Renal pelvis (tissue), 4 donors: Measurements from ENCODE around the gene CCDC68. TPM values are rescaled to one million over a fixed set of nuclear protein-coding genes. Genes with fewer than 3 reads are reported as not detected.

Source experiments
- DNase-seq: peaks from one replicate; pipeline ENCODE4 v3.0.0-alpha.2; 2013
- polyA plus RNA-seq, 3 donors: library from polyadenylated mRNA; unstranded; fragments of 120-200 nt; gene quantifications; one replicate each; pipeline ENCODE4 v1.2.1, GENCODE V29; 2013; ENCODE audit not compliant: insufficient read length in 3 of 3

The CCDC68 gene
- polyA plus RNA-seq, 3 donors, result 6.9 to 14.1 (median 8.7) TPM

- DNase-seq, result no peak
These were observed 3.8 kb upstream of the CCDC68 start for GRCh38 chr18:54962919-54963645.

GRCh38 chr18:54961868-54962267 lies 2.6 kb upstream of the CCDC68 start:
- DNase-seq, result no peak

- DNase-seq, result peak; percentile 60
These were observed 1.8 kb upstream of the CCDC68 start for GRCh38 chr18:54961016-54961423.

- DNase-seq, result no peak
These were observed 936 bp upstream of the CCDC68 start for GRCh38 chr18:54960197-54960596.

- no peak for DNase-seq
These were observed 1.3 kb downstream of the CCDC68 start for GRCh38 chr18:54957996-54958395.

- DNase-seq, result no peak
These were observed 1.9 kb downstream of the CCDC68 start for GRCh38 chr18:54957296-54957832.

GRCh38 chr18:54956506-54956905 lies 2.8 kb downstream of the CCDC68 start:
- no peak for DNase-seq

GRCh38 chr18:54952026-54952425 lies 7.2 kb downstream of the CCDC68 start:
- DNase-seq, result no peak

- no peak for DNase-seq
These were observed 9.0 kb downstream of the CCDC68 start for GRCh38 chr18:54950221-54950620.

GRCh38 chr18:54949588-54949987 lies 9.7 kb downstream of the CCDC68 start:
- no peak for DNase-seq

- no peak for DNase-seq
These were observed 10.9 kb downstream of the CCDC68 start for GRCh38 chr18:54948350-54948837.

- DNase-seq, result no peak
These were observed 12.2 kb downstream of the CCDC68 start for GRCh38 chr18:54947091-54947490.

- no peak for DNase-seq
These were observed 13.1 kb downstream of the CCDC68 start for GRCh38 chr18:54946149-54946581.

GRCh38 chr18:54945576-54946125 lies 13.6 kb downstream of the CCDC68 start:
- DNase-seq, result no peak

- DNase-seq, result no peak
These were observed 16.7 kb downstream of the CCDC68 start for GRCh38 chr18:54942569-54942968.

GRCh38 chr18:54942144-54942543 lies 17.1 kb downstream of the CCDC68 start:
- no peak for DNase-seq

GRCh38 chr18:54939361-54939917 lies 19.8 kb downstream of the CCDC68 start:
- no peak for DNase-seq

- DNase-seq, result no peak
These were observed 20.8 kb downstream of the CCDC68 start for GRCh38 chr18:54938506-54938905.

- DNase-seq, result no peak
These were observed 26.8 kb downstream of the CCDC68 start for GRCh38 chr18:54932472-54932871.

GRCh38 chr18:54931152-54931551 lies 28.1 kb downstream of the CCDC68 start:
- no peak for DNase-seq

GRCh38 chr18:54928236-54928635 lies 31.0 kb downstream of the CCDC68 start:
- no peak for DNase-seq

GRCh38 chr18:54926593-54927325 lies 32.5 kb downstream of the CCDC68 start:
- DNase-seq, result no peak
